ENCODE data around the gene GNG13. TPM values are rescaled to one million over a fixed set of nuclear protein-coding genes. Genes with fewer than 3 reads are reported as not detected.

The GNG13 gene
- total and polyA plus RNA-seq, 2 of the 4 experiments (the other 2 are of a cell fraction): not detected

DNA sequence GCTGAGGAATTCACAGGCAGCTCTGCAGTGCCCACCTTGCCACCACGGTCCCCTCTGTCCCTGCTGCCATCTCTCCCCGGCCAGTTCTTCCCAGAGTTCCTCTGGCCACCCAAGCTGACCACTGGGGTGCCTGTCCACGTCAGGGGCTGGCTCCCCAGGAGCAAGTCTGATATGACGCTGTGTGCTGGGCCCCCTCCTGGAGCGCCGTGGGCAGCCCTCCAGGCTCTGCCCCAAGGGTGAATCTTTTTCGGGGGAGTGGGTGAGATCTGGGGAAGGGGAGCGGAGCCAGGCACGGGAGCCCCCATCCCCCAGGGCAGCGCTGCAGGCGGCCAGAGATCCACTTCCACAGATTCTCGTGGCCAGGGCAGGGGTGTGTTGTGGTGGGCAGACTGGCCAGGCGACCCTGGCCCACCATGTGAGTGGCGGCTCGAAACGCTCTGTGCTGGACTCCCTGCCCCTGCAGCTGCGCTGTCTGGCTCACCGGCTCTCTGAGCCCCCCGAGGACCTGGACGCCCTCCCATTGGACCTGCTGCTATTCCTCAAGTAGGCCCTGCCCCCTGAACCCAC lies 36.3 kb downstream of the GNG13 start:
- H3K9me3 ChIP-seq (ENCODE audit: control insufficient read depth, insufficient read depth, low read length): no peaks in the 10 kb centered on the region
- H3K27me3 ChIP-seq (ENCODE audit: control insufficient read depth, insufficient read depth, low read length): peaks cover 4% of the 10 kb centered on the region; the same call in 1 of the 2 replicates
- H2BK5ac ChIP-seq (ENCODE audit: low read depth, low read length, poor library complexity, severe bottlenecking): no peak overlapping the region
- in situ Hi-C loops (cut with MboI; ENCODE audit: low sequenced_read_pairs): no loop called here
- no peak overlapping the region for H2BK15ac ChIP-seq (ENCODE audit: low read depth, low read length)
- H3K9me1 ChIP-seq (ENCODE audit: insufficient read depth, low read length): no peaks in the 10 kb centered on the region
- DNase-seq: no peak
- WGBS, 2 experiments (ENCODE audit: extremely low coverage in 2 of 2, insufficient read length in 1 of 2): 70% methylated on average over 4 of the region's 20 CpGs; no CpG with 5 or more reads in 1 of the 2 experiments
- H4K20me1 ChIP-seq (ENCODE audit: insufficient read depth, low read length): no peaks in the 10 kb centered on the region
- intact Hi-C loops (cut with micrococcal nuclease): no loop called here
- no peak overlapping the region for H4K5ac ChIP-seq (ENCODE audit: low read depth, low read length)
- H4K91ac ChIP-seq (ENCODE audit: insufficient read depth, low read depth, low read length): no peak overlapping the region
- no peak overlapping the region for H2AFZ ChIP-seq (replicated peaks; ENCODE audit: low read length, poor library complexity)
- H4K8ac ChIP-seq (ENCODE audit: low read depth in 2 of 2, low read length in 2 of 2): no peak overlapping the region
- no peak for TF ChIP-seq MXI1 (IDR thresholded peaks at IDR 0.05; ENCODE audit: borderline replicate concordance, low read depth, low read length)
- TF ChIP-seq BHLHE40 (IDR thresholded peaks at IDR 0.05; ENCODE audit: low read depth, low read length): no peak
- TF ChIP-seq CEBPB (IDR thresholded peaks at IDR 0.05; ENCODE audit: low read depth, low read length): no peak
- TF ChIP-seq, protein P1, sequence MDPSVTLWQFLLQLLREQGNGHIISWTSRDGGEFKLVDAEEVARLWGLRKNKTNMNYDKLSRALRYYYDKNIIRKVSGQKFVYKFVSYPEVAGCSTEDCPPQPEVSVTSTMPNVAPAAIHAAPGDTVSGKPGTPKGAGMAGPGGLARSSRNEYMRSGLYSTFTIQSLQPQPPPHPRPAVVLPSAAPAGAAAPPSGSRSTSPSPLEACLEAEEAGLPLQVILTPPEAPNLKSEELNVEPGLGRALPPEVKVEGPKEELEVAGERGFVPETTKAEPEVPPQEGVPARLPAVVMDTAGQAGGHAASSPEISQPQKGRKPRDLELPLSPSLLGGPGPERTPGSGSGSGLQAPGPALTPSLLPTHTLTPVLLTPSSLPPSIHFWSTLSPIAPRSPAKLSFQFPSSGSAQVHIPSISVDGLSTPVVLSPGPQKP (IDR thresholded peaks at IDR 0.05; ENCODE audit: borderline replicate concordance, low read depth, low read length): no peak
- TF ChIP-seq RAD21 (IDR thresholded peaks at IDR 0.05; ENCODE audit: low read length): no peak
- no peak for TF ChIP-seq RCOR1 (IDR thresholded peaks at IDR 0.05; ENCODE audit: insufficient replicate concordance, low read length)
- no peak for TF ChIP-seq MAFK (IDR thresholded peaks at IDR 0.05; ENCODE audit: low read depth, low read length)
- H2BK120ac ChIP-seq (ENCODE audit: low read depth, low read length): no peak overlapping the region
- no peak overlapping the region for H3K23ac ChIP-seq (ENCODE audit: low read depth, low read length)
- no peak overlapping the region for H3K14ac ChIP-seq (replicated peaks; ENCODE audit: low read depth, low read length)
- H3K56ac ChIP-seq (ENCODE audit: extremely low read depth, insufficient read depth, low read length): no peak overlapping the region
- BruUV-seq (replicated peaks): no TSS peak
- no peak overlapping the region for H2AK9ac ChIP-seq (replicated peaks; ENCODE audit: low read depth, low read length, poor library complexity)
- H3K9ac ChIP-seq (ENCODE audit: low read depth, low read length): no peak overlapping the region
- dilution Hi-C loops (cut with HindIII; ENCODE audit: low sequenced_read_pairs, unreplicated experiment): no loop called here
- POLR2A ChIA-PET (ENCODE audit: unreplicated experiment): no interaction called here
- no peak overlapping the region for H3K4ac ChIP-seq (ENCODE audit: low read depth, low read length)
- no peaks in the 10 kb centered on the region for H3K79me1 ChIP-seq (ENCODE audit: low read depth in 1 of 2, low read length in 2 of 2)
- no peak for ATAC-seq (ENCODE audit: low read depth)
- no peaks in the 10 kb centered on the region for H3K36me3 ChIP-seq (ENCODE audit: control insufficient read depth, insufficient read depth, low read length)
- no peaks in the 10 kb centered on the region for H3K4me1 ChIP-seq (ENCODE audit: control insufficient read depth, insufficient read depth, low read length)
- H3K27ac ChIP-seq (ENCODE audit: insufficient read depth, low read length): no peak overlapping the region
- H2BK20ac ChIP-seq (ENCODE audit: low read depth, low read length): no peak overlapping the region
- no peak overlapping the region for H3K4me2 ChIP-seq (ENCODE audit: low read depth, low read length)
- H2AK5ac ChIP-seq (ENCODE audit: low read depth, low read length): no peak overlapping the region
- H3K4me3 ChIP-seq (ENCODE audit: insufficient read depth, low read depth, low read length): no peak overlapping the region
- CTCF ChIA-PET: no interaction called here
- H3K18ac ChIP-seq (ENCODE audit: low read depth, low read length): no peak overlapping the region

All from IMR-90 (cell line).